OCI-LY3 (cell line): ENCODE results near the gene MED9.

Experiments
- CTCF ChIP-seq: fragments of 200-600, 300-600 bp; sonication (generic); IDR thresholded peaks from 2 replicates; pipeline ENCODE4 v1.5.1; 2014; ENCODE audit warnings: antibody characterized with exemption, low read length, low read depth
- EZH2phosphoT487 ChIP-seq: fragments of 200-600 bp; shearing (Covaris generic); IDR thresholded peaks from 2 replicates; pipeline ENCODE4 v1.6.1; 2018; ENCODE audit warnings: antibody characterized with exemption, mixed run types, low read depth

- TF ChIP-seq CTCF = no peak
- TF ChIP-seq EZH2phosphoT487 = no peak
Measured at GRCh38 chr17:17519886-17520285, 43.1 kb downstream of the MED9 start.
